ENCODE data around the gene CKS2.

CKS2 gene

GRCh38 chr9:89358985-89359384 lies 48.0 kb downstream of the CKS2 start:
- TF ChIP-seq TEAD4 (IDR thresholded peaks at IDR 0.05) (no peak), MAX (IDR thresholded peaks at IDR 0.05) (no peak), FOXM1 (IDR thresholded peaks at IDR 0.05; ENCODE audit: borderline replicate concordance, low read depth) (no peak), YY1 (IDR thresholded peaks at IDR 0.05; ENCODE audit: low read depth) (no peak)

GRCh38 chr9:89359751-89360261 lies 48.8 kb downstream of the CKS2 start:
- TF ChIP-seq FOXM1 (IDR thresholded peaks at IDR 0.05; ENCODE audit: borderline replicate concordance, low read depth) (no peak), NFIC (IDR thresholded peaks at IDR 0.05) (no peak), TEAD4 (IDR thresholded peaks at IDR 0.05) (no peak), RAD21 (IDR thresholded peaks at IDR 0.05; ENCODE audit: low read depth) (no peak), CEBPB (IDR thresholded peaks at IDR 0.05) (no peak), MAX (IDR thresholded peaks at IDR 0.05) (no peak), YY1 (IDR thresholded peaks at IDR 0.05; ENCODE audit: low read depth) (no peak), ZBTB7A (IDR thresholded peaks at IDR 0.05; ENCODE audit: low read depth) (no peak)

GRCh38 chr9:89360465-89360864 lies 49.5 kb downstream of the CKS2 start:
- no peak for TF ChIP-seq TCF12 (IDR thresholded peaks at IDR 0.05; ENCODE audit: low read depth)
- no peak for TF ChIP-seq TEAD4 (IDR thresholded peaks at IDR 0.05)
- no peak for TF ChIP-seq FOXM1 (IDR thresholded peaks at IDR 0.05; ENCODE audit: borderline replicate concordance, low read depth)

GRCh38 chr9:89361031-89361430 lies 50.0 kb downstream of the CKS2 start:
- TF ChIP-seq CREB1 (IDR thresholded peaks at IDR 0.05; ENCODE audit: low read depth) = no peak
- no peak for TF ChIP-seq ZBTB7A (IDR thresholded peaks at IDR 0.05; ENCODE audit: low read depth)
- TF ChIP-seq EGR1 (IDR thresholded peaks at IDR 0.05) = no peak
- no peak for TF ChIP-seq TAF1 (IDR thresholded peaks at IDR 0.05; ENCODE audit: low read depth)
- no peak for TF ChIP-seq CEBPB (IDR thresholded peaks at IDR 0.05)
- TF ChIP-seq TCF12 (IDR thresholded peaks at IDR 0.05; ENCODE audit: low read depth) = no peak
- no peak for TF ChIP-seq TEAD4 (IDR thresholded peaks at IDR 0.05)
- no peak for TF ChIP-seq EP300 (IDR thresholded peaks at IDR 0.05; ENCODE audit: borderline replicate concordance)
- TF ChIP-seq REST (IDR thresholded peaks at IDR 0.05; ENCODE audit: low read depth) = no peak
- TF ChIP-seq USF1 (IDR thresholded peaks at IDR 0.05) = no peak
- TF ChIP-seq RAD21 (IDR thresholded peaks at IDR 0.05; ENCODE audit: low read depth) = no peak
- TF ChIP-seq YY1 (IDR thresholded peaks at IDR 0.05; ENCODE audit: low read depth) = no peak
- TF ChIP-seq NFIC (IDR thresholded peaks at IDR 0.05) = no peak
- no peak for TF ChIP-seq FOXM1 (IDR thresholded peaks at IDR 0.05; ENCODE audit: borderline replicate concordance, low read depth)
- no peak for TF ChIP-seq MAX (IDR thresholded peaks at IDR 0.05)

GRCh38 chr9:89361816-89362646 lies 51.0 kb downstream of the CKS2 start:
- TF ChIP-seq TAF1 (IDR thresholded peaks at IDR 0.05; ENCODE audit: low read depth) = no peak
- TF ChIP-seq MAX (IDR thresholded peaks at IDR 0.05) = no peak
- TF ChIP-seq ZBTB7A (IDR thresholded peaks at IDR 0.05; ENCODE audit: low read depth) = no peak
- no peak for TF ChIP-seq NFIC (IDR thresholded peaks at IDR 0.05)
- no peak for TF ChIP-seq CREB1 (IDR thresholded peaks at IDR 0.05; ENCODE audit: low read depth)

GRCh38 chr9:89362647-89363310 lies 51.8 kb downstream of the CKS2 start:
- TF ChIP-seq RAD21 (IDR thresholded peaks at IDR 0.05; ENCODE audit: low read depth) (no peak), NFIC (IDR thresholded peaks at IDR 0.05) (no peak), REST (IDR thresholded peaks at IDR 0.05; ENCODE audit: low read depth) (no peak), EGR1 (IDR thresholded peaks at IDR 0.05) (no peak), MAX (IDR thresholded peaks at IDR 0.05) (no peak), TCF12 (IDR thresholded peaks at IDR 0.05; ENCODE audit: low read depth) (no peak), TEAD4 (IDR thresholded peaks at IDR 0.05) (no peak)
